Activated CD8-positive, alpha-beta T cell treated with anti-CD3 and anti-CD28 coated beads for 36 hours (primary cell): Measurements from ENCODE around the gene USP37. TPM values are rescaled to one million over a fixed set of nuclear protein-coding genes. Genes with fewer than 3 reads are reported as not detected.

ENCODE experiments used
- ATAC-seq: fragments of 200-7000 bp; cut with Tn5 transposase; one replicate; pipeline ENCODE4 v1.10.0; 2021; ENCODE audit warnings: mild to moderate bottlenecking, moderate library complexity
- CTCF ChIA-PET: fragments of 350-600 bp; sonication (Branson Sonifier 250); formaldehyde crosslinking; loops from one replicate; lab custom pipeline; 2021; ENCODE audit warnings: antibody characterized with exemption; lab: Charles Lee
- POLR2A ChIA-PET: fragments of 350-600 bp; sonication (Branson Sonifier 250); formaldehyde crosslinking; loops from one replicate; lab custom pipeline; 2021; ENCODE audit warnings: antibody characterized with exemption; lab: Charles Lee
- DNase-seq: peaks from one replicate; pipeline ENCODE4 v3.0.0-alpha.2; 2020
- H3K27ac Mint-ChIP-seq: one replicate; pipeline ENCODE4 v1.8.0; 2021; ENCODE audit warnings: mild to moderate bottlenecking, mixed read lengths
- H3K27me3 Mint-ChIP-seq: one replicate; pipeline ENCODE4 v1.8.0; 2021; ENCODE audit warnings: mixed read lengths
- H3K36me3 Mint-ChIP-seq: one replicate; pipeline ENCODE4 v1.8.0; 2021; ENCODE audit warnings: low read depth, mixed read lengths
- H3K4me1 Mint-ChIP-seq: one replicate; pipeline ENCODE4 v1.8.0; 2021; ENCODE audit warnings: low read depth, mixed read lengths
- H3K4me3 Mint-ChIP-seq: one replicate; pipeline ENCODE4 v1.8.0; 2021; ENCODE audit warnings: mild to moderate bottlenecking, moderate library complexity, mixed read lengths
- H3K9me3 Mint-ChIP-seq: one replicate; pipeline ENCODE4 v1.8.0; 2021; ENCODE audit warnings: mixed read lengths
- intact Hi-C: fragments of 100-400 bp; cut with micrococcal nuclease; formaldehyde crosslinking; loops from one replicate; pipeline ENCODE4 v1.10.0; 2022
- total RNA-seq, 2 experiments: library from RNA; stranded (reverse); gene quantifications; one replicate each; pipeline ENCODE4 v1.2.3, GENCODE V29; 2021
- TF ChIP-seq, protein P1 (sequence below): fragments of 200-600 bp; IDR thresholded peaks from one replicate; pipeline ENCODE4 v1.8.0; 2022; ENCODE audit warnings: antibody characterized with exemption, mild to moderate bottlenecking

USP37 gene, protein sequence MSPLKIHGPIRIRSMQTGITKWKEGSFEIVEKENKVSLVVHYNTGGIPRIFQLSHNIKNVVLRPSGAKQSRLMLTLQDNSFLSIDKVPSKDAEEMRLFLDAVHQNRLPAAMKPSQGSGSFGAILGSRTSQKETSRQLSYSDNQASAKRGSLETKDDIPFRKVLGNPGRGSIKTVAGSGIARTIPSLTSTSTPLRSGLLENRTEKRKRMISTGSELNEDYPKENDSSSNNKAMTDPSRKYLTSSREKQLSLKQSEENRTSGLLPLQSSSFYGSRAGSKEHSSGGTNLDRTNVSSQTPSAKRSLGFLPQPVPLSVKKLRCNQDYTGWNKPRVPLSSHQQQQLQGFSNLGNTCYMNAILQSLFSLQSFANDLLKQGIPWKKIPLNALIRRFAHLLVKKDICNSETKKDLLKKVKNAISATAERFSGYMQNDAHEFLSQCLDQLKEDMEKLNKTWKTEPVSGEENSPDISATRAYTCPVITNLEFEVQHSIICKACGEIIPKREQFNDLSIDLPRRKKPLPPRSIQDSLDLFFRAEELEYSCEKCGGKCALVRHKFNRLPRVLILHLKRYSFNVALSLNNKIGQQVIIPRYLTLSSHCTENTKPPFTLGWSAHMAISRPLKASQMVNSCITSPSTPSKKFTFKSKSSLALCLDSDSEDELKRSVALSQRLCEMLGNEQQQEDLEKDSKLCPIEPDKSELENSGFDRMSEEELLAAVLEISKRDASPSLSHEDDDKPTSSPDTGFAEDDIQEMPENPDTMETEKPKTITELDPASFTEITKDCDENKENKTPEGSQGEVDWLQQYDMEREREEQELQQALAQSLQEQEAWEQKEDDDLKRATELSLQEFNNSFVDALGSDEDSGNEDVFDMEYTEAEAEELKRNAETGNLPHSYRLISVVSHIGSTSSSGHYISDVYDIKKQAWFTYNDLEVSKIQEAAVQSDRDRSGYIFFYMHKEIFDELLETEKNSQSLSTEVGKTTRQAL
- total RNA-seq, result 10 to 100 TPM; 51.7 to 53.2 TPM

DNA sequence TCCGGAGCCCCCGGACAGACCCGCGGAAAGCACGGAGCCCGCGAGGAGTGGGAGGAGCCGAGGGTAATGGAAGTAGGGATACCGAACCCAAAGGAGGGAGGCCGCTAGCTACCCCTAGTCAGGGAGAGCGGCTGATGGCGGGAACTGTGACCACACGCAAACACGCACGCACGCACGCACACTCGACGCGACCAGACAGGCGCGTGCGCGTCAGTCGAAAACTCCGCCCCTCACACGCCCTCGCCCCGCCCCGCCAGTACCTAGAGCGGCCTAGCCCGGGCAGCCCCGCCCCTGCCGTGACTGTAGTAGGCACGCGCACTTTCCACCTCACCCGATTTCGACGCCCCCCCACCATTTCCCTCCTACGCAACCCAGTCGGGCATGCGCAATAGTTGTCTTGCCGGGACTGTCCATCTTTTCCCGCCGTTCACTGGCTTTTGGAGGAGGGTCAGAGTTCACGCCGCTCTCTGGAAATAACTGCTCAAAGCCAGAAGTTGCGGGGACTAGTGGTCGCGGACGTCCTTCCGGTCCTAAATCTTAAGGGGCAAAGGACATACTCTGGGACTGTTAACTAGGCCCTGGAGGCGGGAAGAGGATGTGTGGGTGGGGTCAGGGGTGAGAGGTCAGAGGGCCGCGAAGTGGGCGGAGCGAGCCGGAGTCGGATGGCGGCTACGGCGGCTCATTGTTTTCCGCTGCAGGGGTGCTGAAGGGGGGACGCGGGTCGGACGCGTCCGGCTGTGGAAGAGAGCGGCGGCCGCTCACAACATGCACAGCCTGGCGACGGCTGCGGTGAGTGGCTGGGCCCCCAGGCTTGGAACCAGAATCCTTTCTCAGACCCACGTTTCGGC is at the start of gene USP37, which contains the start of gene CNOT9:
Gene USP37, minus strand, starts transcription at position 162 of the 848 bp plus-strand sequence. CDS start 9,698 bp downstream, outside the sequence.
Gene CNOT9, plus strand, starts transcription at position 650 of the 848 bp plus-strand sequence. Its CDS starts 116 bp downstream, at position 766.
- ChIA-PET POLR2A (interaction anchor here (0.9 to 1.0 kb wide), 3 partner anchors 10 to 346 kb away, joined by 3 to 5 read pairs (median 4); no protein-coding TSS in a partner anchor), CTCF (no interaction called here)
- Mint-ChIP-seq H3K27ac (peak within 1 kb of the TSS; percentile 100), H3K4me3 (peak within 1 kb of the TSS; percentile 88), H3K27me3 (no peaks in the 10 kb centered on the region), H3K4me1 (peaks cover 48% of the 10 kb centered on the region), H3K36me3 (peaks cover 69% of the 10 kb centered on the region), H3K9me3 (no peaks in the 10 kb centered on the region)
- TF ChIP-seq, protein P1, sequence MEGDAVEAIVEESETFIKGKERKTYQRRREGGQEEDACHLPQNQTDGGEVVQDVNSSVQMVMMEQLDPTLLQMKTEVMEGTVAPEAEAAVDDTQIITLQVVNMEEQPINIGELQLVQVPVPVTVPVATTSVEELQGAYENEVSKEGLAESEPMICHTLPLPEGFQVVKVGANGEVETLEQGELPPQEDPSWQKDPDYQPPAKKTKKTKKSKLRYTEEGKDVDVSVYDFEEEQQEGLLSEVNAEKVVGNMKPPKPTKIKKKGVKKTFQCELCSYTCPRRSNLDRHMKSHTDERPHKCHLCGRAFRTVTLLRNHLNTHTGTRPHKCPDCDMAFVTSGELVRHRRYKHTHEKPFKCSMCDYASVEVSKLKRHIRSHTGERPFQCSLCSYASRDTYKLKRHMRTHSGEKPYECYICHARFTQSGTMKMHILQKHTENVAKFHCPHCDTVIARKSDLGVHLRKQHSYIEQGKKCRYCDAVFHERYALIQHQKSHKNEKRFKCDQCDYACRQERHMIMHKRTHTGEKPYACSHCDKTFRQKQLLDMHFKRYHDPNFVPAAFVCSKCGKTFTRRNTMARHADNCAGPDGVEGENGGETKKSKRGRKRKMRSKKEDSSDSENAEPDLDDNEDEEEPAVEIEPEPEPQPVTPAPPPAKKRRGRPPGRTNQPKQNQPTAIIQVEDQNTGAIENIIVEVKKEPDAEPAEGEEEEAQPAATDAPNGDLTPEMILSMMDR, result no peak
- intact Hi-C loops, result no loop called here
- DNase-seq (peak; percentile 100), ATAC-seq (peak; percentile 93)

DNA sequence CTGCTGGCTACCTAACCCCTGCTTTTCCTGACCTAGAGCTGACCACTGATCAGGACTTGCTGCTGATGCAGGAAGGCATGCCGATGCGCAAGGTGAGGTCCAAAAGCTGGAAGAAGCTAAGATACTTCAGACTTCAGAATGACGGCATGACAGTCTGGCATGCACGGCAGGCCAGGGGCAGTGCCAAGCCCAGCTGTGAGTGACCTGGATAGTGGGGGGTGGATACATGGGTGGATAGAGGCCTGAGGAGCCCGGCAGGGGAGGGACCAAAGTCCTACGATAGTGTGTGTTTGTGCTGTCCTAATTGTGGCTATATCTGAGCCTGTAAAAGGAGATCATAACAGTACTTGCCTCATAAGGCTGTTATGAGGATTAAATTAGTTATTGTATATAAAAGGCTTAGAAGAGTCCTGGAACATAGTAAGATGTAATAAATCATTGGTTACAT is 47.7 kb upstream of the USP37 start:
- ChIA-PET CTCF (interaction anchor here (1.1 to 1.3 kb wide), 3 partner anchors 8 to 231 kb away, joined by 3 to 5 read pairs (median 3); partner anchors contain the start of gene PLCD4), POLR2A (interaction anchor here (0.7 to 1.5 kb wide), 2 partner anchors 12 to 17 kb away, joined by 3 to 5 read pairs; no protein-coding TSS in a partner anchor)
- DNase-seq (no peak), ATAC-seq (no peak)
- H3K9me3 Mint-ChIP-seq, result no peaks in the 10 kb centered on the region
- no peak overlapping the region for H3K27ac Mint-ChIP-seq
- no peak overlapping the region for H3K4me3 Mint-ChIP-seq
- no peaks in the 10 kb centered on the region for H3K4me1 Mint-ChIP-seq
- TF ChIP-seq, protein P1, result no peak
- no peaks in the 10 kb centered on the region for H3K36me3 Mint-ChIP-seq
- intact Hi-C loops, result no loop called here
- H3K27me3 Mint-ChIP-seq, result peaks cover 2% of the 10 kb centered on the region

DNA sequence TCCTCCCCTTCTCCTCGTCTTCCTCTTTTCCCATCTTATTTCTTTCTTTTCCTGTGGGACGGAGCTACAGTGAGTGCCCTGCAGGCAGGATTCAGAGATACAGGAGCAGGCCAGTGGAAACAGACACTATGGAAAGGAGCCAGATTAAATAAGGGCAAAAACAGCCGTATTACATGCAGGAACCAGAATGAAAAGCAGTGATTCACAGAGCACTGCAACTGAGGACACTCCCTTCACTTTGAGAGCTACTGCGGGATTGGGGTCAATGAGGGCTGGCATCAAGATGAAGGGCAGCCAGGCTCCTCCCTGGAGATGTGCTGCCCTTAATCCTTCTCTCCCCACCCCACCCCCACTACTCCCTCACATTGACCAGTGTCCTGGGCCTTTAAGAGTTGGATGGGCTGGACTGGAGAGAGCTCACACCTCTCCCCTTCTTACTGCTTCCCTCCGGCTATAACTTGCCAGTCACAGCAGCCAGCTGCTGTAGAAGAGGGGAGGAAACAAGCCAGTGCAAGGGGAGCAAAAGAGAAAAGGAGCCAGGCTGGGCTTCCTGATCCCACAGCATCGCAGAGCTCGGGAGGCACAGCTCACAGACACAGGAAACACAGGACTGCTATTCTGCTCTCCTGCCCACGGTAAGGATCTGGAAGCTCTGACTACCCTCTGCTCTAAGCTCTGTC is 39.4 kb upstream of the USP37 start, which contains the start of gene PLCD4:
Gene PLCD4, plus strand, starts transcription at position 464 of the 680 bp plus-strand sequence. CDS start 7,841 bp downstream, outside the sequence.
- ATAC-seq (no peak), DNase-seq (no peak)
- Mint-ChIP-seq H3K4me1 (no peaks in the 10 kb centered on the region), H3K36me3 (no peaks in the 10 kb centered on the region), H3K9me3 (no peaks in the 10 kb centered on the region), H3K27me3 (peaks cover 13% of the 10 kb centered on the region), H3K4me3 (no peak within 1 kb of the TSS), H3K27ac (no peak within 1 kb of the TSS)
- ChIA-PET POLR2A (interaction anchor here (1.0 to 2.5 kb wide), 2 partner anchors 9 to 34 kb away, joined by 3 to 14 read pairs; no protein-coding TSS in a partner anchor), CTCF (interaction anchor here (0.7 to 1.4 kb wide), 7 partner anchors 9 to 250 kb away, joined by 3 to 5 read pairs (median 4); no protein-coding TSS in a partner anchor)
- TF ChIP-seq, protein P1, result no peak
- intact Hi-C loops, result no loop called here

DNA sequence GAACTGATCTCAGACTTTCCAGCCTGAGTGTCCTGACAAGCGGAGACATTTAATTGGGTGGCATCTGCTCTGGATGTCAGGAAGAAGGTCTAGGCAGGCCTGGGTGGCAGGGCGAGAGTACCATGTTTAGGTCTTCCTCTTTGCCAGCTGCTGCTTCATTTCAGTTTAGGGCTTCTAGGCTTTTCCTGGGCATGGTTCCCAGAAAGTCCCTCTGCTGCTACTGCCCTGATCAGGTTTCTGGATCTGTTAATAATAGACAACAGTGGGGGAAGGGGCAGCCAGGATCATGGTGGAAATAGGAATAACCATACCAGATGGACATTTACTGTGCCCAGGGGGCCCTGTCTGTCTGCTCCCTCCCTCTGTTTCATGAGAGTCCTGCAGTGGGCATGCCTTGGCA is 37.3 kb upstream of the USP37 start:
- POLR2A ChIA-PET, result no interaction called here
- intact Hi-C loops, result no loop called here
- H3K9me3 Mint-ChIP-seq, result no peaks in the 10 kb centered on the region
- no peak overlapping the region for H3K27ac Mint-ChIP-seq
- no peak for ATAC-seq
- no peak overlapping the region for H3K4me3 Mint-ChIP-seq
- no peaks in the 10 kb centered on the region for H3K36me3 Mint-ChIP-seq
- CTCF ChIA-PET, result no interaction called here
- TF ChIP-seq, protein P1, result no peak
- DNase-seq, result no peak
- no peaks in the 10 kb centered on the region for H3K4me1 Mint-ChIP-seq
- H3K27me3 Mint-ChIP-seq, result peaks cover 11% of the 10 kb centered on the region
